PC-9 (cell line): ENCODE data around the gene WRNIP1. TPM values are rescaled to one million over a fixed set of nuclear protein-coding genes. Genes with fewer than 3 reads are reported as not detected.

Experiments used
- BruUV-seq: library from RNA; stranded (reverse); fragments of 400-500 nt; replicated peaks from 2 replicates; lab custom pipeline; 2021; lab: Mats Ljungman, UMichigan
- CTCF ChIA-PET: fragments of 300-600 bp; sonication (Branson Sonifier 250); formaldehyde crosslinking; loops from one replicate; lab custom pipeline; 2022; ENCODE audit warnings: antibody characterized with exemption; lab: Charles Lee
- POLR2A ChIA-PET: fragments of 300-600 bp; sonication (Branson Sonifier 250); formaldehyde crosslinking; loops from one replicate; lab custom pipeline; 2022; ENCODE audit warnings: antibody characterized with exemption; ENCODE audit not compliant: unreplicated experiment; lab: Charles Lee
- DNase-seq, 2 experiments: peaks; one replicate each; pipeline versions ENCODE4 v3.0.0 to v3.0.0-alpha.2; 2015 to 2022; ENCODE audit warnings: mixed read lengths in 1 of 2
- H2AFZ ChIP-seq: fragments of 200-600 bp; sonication (generic); 2 replicates; pipeline ENCODE4 v1.8.1; 2017; ENCODE audit warnings: antibody characterized with exemption
- H3F3A ChIP-seq: fragments of 200-600 bp; sonication (generic); 2 replicates; pipeline ENCODE4 v1.8.1; 2017; ENCODE audit warnings: antibody characterized with exemption, mild to moderate bottlenecking, low read depth; ENCODE audit not compliant: insufficient read depth
- H3K27ac ChIP-seq: fragments of 200-600 bp; sonication (generic); 2 replicates; pipeline ENCODE4 v1.6.1; 2016; ENCODE audit warnings: mixed run types
- H3K27me3 ChIP-seq: fragments of 200-600 bp; sonication (generic); 2 replicates; pipeline ENCODE4 v1.6.1; 2016; ENCODE audit warnings: low read depth, mixed run types; ENCODE audit not compliant: insufficient read depth
- H3K36me3 ChIP-seq: fragments of 200-600 bp; sonication (generic); 2 replicates; pipeline ENCODE4 v1.6.1; 2016; ENCODE audit warnings: low read depth, mixed run types
- H3K4me1 ChIP-seq: fragments of 200-600 bp; sonication (generic); replicated peaks from 2 replicates; pipeline ENCODE4 v1.6.1; 2016; ENCODE audit warnings: mixed run types; ENCODE audit not compliant: insufficient read depth
- H3K4me2 ChIP-seq: fragments of 200-600 bp; sonication (generic); 2 replicates; pipeline ENCODE4 v1.6.1; 2017; ENCODE audit warnings: mixed run types
- H3K4me3 ChIP-seq: fragments of 200-600 bp; sonication (generic); 2 replicates; pipeline ENCODE4 v1.6.1; 2016; ENCODE audit warnings: mixed run types
- H3K79me2 ChIP-seq: fragments of 200-600 bp; sonication (generic); 2 replicates; pipeline ENCODE4 v1.6.1; 2017; ENCODE audit warnings: low read depth, mixed run types
- H3K9me2 ChIP-seq: fragments of 200-600 bp; sonication (generic); 2 replicates; pipeline ENCODE4 v1.8.1; 2017; ENCODE audit warnings: mild to moderate bottlenecking; ENCODE audit not compliant: insufficient read depth
- H3K9me3 ChIP-seq: fragments of 200-600 bp; sonication (generic); 2 replicates; pipeline ENCODE4 v1.8.1; 2016; ENCODE audit warnings: low read depth; ENCODE audit not compliant: insufficient read depth
- H4K20me1 ChIP-seq: fragments of 200-600 bp; sonication (generic); 2 replicates; pipeline ENCODE4 v1.8.1; 2017; ENCODE audit not compliant: insufficient read depth
- EZH2 ChIP-seq: fragments of 200-600 bp; sonication (generic); IDR thresholded peaks from 2 replicates; pipeline ENCODE4 v1.8.0; 2017; ENCODE audit warnings: antibody characterized with exemption, low read depth
- intact Hi-C: fragments of 100-400 bp; cut with micrococcal nuclease; formaldehyde crosslinking; loops from one replicate; pipeline ENCODE4 v1.10.0; 2022; ENCODE audit not compliant: unreplicated experiment
- total RNA-seq: library from RNA; stranded (reverse); gene quantifications from 2 replicates; pipeline ENCODE4 v1.2.3, GENCODE V29; 2021
- TF ChIP-seq, protein P1 (sequence below): fragments of 200-600 bp; sonication (generic); conservative IDR thresholded peaks from 2 replicates; pipeline ENCODE4 v1.6.1; 2017; ENCODE audit warnings: mixed run types, antibody characterized with exemption, mild to moderate bottlenecking, moderate library complexity

WRNIP1 gene
- total RNA-seq, 1 experiment from 2014 or later: 61.4 TPM

DNA sequence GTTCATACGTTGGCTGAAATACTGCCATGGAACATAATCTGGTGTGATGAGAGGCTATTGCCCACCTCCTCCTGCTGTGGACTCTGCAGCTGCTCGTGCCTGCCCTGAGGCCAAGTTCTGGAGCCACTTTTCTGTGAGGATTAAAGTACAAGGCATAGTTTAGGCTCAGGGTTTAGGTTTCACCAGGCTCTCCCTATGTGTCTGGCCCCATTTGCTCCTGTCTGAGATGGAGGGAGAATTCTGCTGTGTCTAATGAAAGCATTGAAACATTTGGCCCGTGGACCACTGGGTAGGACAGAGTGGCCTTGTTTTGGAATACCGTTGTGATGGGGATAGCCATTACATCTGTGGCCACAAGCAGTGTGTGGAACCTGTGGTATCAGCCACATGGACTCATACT lies 5.9 kb downstream of the WRNIP1 start:
- intact Hi-C loops: no loop called here
- Histone ChIP-seq H3K9me2 (no peaks in the 10 kb centered on the region), H4K20me1 (peaks cover 20% of the 10 kb centered on the region; the same call in 1 of the 2 replicates), H3K36me3 (0 out of 2 replicates have a peak, but pooled peaks cover 4% of the 10 kb centered on the region), H3F3A (no peaks in the 10 kb centered on the region), H3K79me2 (peaks cover 95% of the 10 kb centered on the region), H2AFZ (no peak overlapping the region), H3K4me1 (peaks cover 13% of the 10 kb centered on the region), H3K27me3 (no peaks in the 10 kb centered on the region), H3K4me2 (no peak overlapping the region), H3K4me3 (no peak overlapping the region), H3K27ac (no peak overlapping the region), H3K9me3 (no peaks in the 10 kb centered on the region)
- no TSS peak for BruUV-seq
- no peak for TF ChIP-seq EZH2
- TF ChIP-seq, protein P1, sequence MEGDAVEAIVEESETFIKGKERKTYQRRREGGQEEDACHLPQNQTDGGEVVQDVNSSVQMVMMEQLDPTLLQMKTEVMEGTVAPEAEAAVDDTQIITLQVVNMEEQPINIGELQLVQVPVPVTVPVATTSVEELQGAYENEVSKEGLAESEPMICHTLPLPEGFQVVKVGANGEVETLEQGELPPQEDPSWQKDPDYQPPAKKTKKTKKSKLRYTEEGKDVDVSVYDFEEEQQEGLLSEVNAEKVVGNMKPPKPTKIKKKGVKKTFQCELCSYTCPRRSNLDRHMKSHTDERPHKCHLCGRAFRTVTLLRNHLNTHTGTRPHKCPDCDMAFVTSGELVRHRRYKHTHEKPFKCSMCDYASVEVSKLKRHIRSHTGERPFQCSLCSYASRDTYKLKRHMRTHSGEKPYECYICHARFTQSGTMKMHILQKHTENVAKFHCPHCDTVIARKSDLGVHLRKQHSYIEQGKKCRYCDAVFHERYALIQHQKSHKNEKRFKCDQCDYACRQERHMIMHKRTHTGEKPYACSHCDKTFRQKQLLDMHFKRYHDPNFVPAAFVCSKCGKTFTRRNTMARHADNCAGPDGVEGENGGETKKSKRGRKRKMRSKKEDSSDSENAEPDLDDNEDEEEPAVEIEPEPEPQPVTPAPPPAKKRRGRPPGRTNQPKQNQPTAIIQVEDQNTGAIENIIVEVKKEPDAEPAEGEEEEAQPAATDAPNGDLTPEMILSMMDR: no peak
- ChIA-PET POLR2A (no interaction called here), CTCF (no interaction called here)
- no peak for DNase-seq

DNA sequence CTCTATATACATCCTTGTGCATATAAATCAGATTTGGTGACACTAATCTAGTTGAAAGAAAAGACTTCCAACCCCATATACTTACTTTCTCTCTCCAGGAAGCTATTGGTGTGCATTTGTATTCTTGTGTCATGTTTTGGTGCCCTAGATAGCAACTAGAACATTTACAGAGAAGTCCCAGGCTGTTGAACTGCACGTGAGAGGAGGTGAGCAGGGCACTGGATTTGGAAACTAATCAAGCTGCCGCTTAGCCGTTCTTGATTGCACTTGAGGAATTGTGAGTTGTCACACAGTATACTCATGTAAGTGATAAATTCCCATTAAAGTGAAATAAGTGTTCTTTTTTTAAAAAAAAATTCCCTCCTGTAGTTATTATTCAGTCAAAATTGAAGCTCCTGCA lies 7.6 kb downstream of the WRNIP1 start:
- Histone ChIP-seq H4K20me1 (peaks cover 14% of the 10 kb centered on the region; the same call in 1 of the 2 replicates), H3K36me3 (0 out of 2 replicates have a peak, but pooled peaks cover 4% of the 10 kb centered on the region), H3K9me3 (no peaks in the 10 kb centered on the region), H3K4me2 (no peak overlapping the region), H3F3A (no peaks in the 10 kb centered on the region), H2AFZ (no peak overlapping the region), H3K79me2 (peaks cover 95% of the 10 kb centered on the region), H3K9me2 (no peaks in the 10 kb centered on the region), H3K27me3 (no peaks in the 10 kb centered on the region), H3K4me1 (peaks cover 12% of the 10 kb centered on the region), H3K4me3 (no peak overlapping the region), H3K27ac (no peak overlapping the region)
- TF ChIP-seq EZH2: no peak
- TF ChIP-seq, protein P1: no peak
- intact Hi-C loops: no loop called here
- ChIA-PET POLR2A (interaction anchor here (0.6 kb wide), 1 partner anchor 803 kb away, joined by 4 read pairs; no protein-coding TSS in a partner anchor), CTCF (interaction anchor here (1.4 kb wide), 1 partner anchor 19 kb away, joined by 11 read pairs; no protein-coding TSS in a partner anchor)
- BruUV-seq: no TSS peak
- no peak for DNase-seq

DNA sequence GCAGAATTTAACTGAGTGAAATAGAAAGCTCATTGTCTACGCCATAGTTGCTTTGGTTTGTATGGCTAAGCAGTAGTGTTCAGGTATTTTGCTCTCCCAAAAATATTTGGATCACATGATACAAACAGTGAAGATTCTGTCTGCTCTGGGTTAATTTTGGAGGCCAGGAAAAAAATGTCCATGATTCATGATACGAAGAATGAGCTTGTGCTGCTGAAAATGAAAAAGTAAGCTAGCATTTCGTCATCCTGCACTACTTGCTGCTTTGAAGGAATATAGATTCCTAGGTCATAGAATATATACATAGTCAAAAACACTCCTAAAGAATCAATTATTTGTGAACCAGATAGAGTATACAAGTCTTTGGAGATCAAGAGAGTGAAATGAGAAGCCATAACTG lies 8.3 kb downstream of the WRNIP1 start:
- no peaks in the 10 kb centered on the region for H3K27me3 ChIP-seq
- peaks cover 9% of the 10 kb centered on the region; the same call in 1 of the 2 replicates for H4K20me1 ChIP-seq
- H3K9me3 ChIP-seq: no peaks in the 10 kb centered on the region
- ChIA-PET POLR2A (interaction anchor here (0.6 kb wide), 1 partner anchor 803 kb away, joined by 4 read pairs; no protein-coding TSS in a partner anchor), CTCF (interaction anchor here (0.6 kb wide), 1 partner anchor 14 kb away, joined by 3 read pairs; no protein-coding TSS in a partner anchor)
- BruUV-seq: no TSS peak
- no peaks in the 10 kb centered on the region for H3K9me2 ChIP-seq
- DNase-seq: no peak
- no peak overlapping the region for H3K4me3 ChIP-seq
- TF ChIP-seq, protein P1: no peak
- H3K36me3 ChIP-seq: 0 out of 2 replicates have a peak, but pooled peaks cover 4% of the 10 kb centered on the region
- H3F3A ChIP-seq: no peaks in the 10 kb centered on the region
- no peak overlapping the region for H2AFZ ChIP-seq
- H3K27ac ChIP-seq: no peak overlapping the region
- H3K4me2 ChIP-seq: no peak overlapping the region
- intact Hi-C loops: no loop called here
- peaks cover 94% of the 10 kb centered on the region for H3K79me2 ChIP-seq
- peaks cover 6% of the 10 kb centered on the region for H3K4me1 ChIP-seq
